GM19467 (cell line): ENCODE data around the gene ATP2A3.

ENCODE experiments used
- ATAC-seq: cut with Tn5 transposase; IDR thresholded peaks from one replicate; pipeline ENCODE4 v1.9.1; 2021; ENCODE audit warnings: mild to moderate bottlenecking, moderate library complexity; ENCODE audit not compliant: unreplicated experiment

The ATP2A3 gene

GRCh38 chr17:3964203-3965117 is at the start of gene ATP2A3:
TSS of gene ATP2A3 (minus strand) at chr17:3964437. CDS start at chr17:3964291, 146 bp downstream.
- ATAC-seq, result peak; percentile 38

- ATAC-seq, result no peak
These were observed 46.5 kb upstream of the ATP2A3 start for GRCh38 chr17:4010754-4011153.

GRCh38 chr17:4009186-4009785 is 45.0 kb upstream of the ATP2A3 start:
- ATAC-seq, result no peak

GRCh38 chr17:4008441-4009185 is 44.4 kb upstream of the ATP2A3 start:
- ATAC-seq, result no peak

- no peak for ATAC-seq
These were observed 43.8 kb upstream of the ATP2A3 start for GRCh38 chr17:4008082-4008435.

GRCh38 chr17:4007346-4008081 is 43.3 kb upstream of the ATP2A3 start:
- ATAC-seq, result no peak

GRCh38 chr17:4006745-4007211 is 42.5 kb upstream of the ATP2A3 start:
- no peak for ATAC-seq

GRCh38 chr17:4006165-4006589 is 41.9 kb upstream of the ATP2A3 start:
- no peak for ATAC-seq

GRCh38 chr17:4005296-4006164 is 41.3 kb upstream of the ATP2A3 start:
- ATAC-seq, result no peak

- no peak for ATAC-seq
These were observed 40.5 kb upstream of the ATP2A3 start for GRCh38 chr17:4004517-4005295.

- no peak for ATAC-seq
These were observed 39.5 kb upstream of the ATP2A3 start for GRCh38 chr17:4003501-4004421.

GRCh38 chr17:4003131-4003500 is 38.9 kb upstream of the ATP2A3 start:
- no peak for ATAC-seq

GRCh38 chr17:4001048-4001590 is 36.9 kb upstream of the ATP2A3 start:
- ATAC-seq, result no peak

- ATAC-seq, result no peak
These were observed 34.2 kb upstream of the ATP2A3 start for GRCh38 chr17:3998436-3998835.

- ATAC-seq, result no peak
These were observed 30.8 kb upstream of the ATP2A3 start for GRCh38 chr17:3995067-3995466.

GRCh38 chr17:3994221-3994576 is 30.0 kb upstream of the ATP2A3 start:
- ATAC-seq, result no peak

GRCh38 chr17:3993493-3994220 is 29.4 kb upstream of the ATP2A3 start:
- ATAC-seq, result no peak
